DMS79 (cell line): Measurements from ENCODE around the gene USP12.
"Not testable (repeated sequence)": the region's sequence is repeated elsewhere in the genome, so short reads cannot be mapped to it uniquely, and the experiment has no call there.

Experiments
- DNase-seq: peaks from one replicate; lab custom pipeline; 2025; lab: John Stamatoyannopoulos, UW

Gene USP12

DNA sequence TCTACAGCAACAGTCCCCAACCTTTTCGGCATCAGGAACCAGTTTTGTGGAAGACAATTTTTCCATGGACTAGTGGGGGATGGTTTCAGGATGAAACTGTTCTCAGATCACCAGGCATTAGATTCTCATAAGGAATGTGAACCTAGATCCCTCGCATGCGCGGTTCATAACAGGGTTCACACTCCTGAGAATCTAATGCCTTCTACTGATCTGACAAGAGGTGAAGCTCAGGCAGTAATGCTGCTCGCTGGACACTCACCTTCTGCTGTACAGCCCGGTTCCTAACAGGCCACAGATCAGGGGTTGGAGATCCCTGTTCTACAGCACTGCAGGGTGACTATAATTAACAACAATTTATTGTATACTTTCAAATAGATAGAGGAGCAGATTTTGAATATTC is 21.9 kb downstream of the USP12 start:
- no peak for DNase-seq

DNA sequence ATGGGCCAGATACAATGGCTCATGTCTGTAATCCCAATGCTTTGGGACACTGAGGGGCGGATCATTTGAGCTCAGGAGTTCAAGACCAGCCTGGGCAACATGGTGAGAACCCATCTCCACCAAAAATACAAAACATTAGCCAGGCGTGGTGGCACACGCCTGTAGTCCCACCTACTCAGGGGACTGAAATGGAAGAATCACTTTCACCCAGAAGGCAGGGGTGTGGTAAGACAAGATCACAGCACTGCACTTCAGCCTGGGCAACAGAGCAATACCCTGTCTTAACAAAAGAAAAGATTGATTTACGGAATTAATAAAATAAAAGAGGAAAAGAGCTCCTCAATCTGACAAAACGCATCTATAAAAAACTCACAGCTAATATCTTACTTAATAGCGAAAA is 22.7 kb downstream of the USP12 start:
- no peak for DNase-seq

DNA sequence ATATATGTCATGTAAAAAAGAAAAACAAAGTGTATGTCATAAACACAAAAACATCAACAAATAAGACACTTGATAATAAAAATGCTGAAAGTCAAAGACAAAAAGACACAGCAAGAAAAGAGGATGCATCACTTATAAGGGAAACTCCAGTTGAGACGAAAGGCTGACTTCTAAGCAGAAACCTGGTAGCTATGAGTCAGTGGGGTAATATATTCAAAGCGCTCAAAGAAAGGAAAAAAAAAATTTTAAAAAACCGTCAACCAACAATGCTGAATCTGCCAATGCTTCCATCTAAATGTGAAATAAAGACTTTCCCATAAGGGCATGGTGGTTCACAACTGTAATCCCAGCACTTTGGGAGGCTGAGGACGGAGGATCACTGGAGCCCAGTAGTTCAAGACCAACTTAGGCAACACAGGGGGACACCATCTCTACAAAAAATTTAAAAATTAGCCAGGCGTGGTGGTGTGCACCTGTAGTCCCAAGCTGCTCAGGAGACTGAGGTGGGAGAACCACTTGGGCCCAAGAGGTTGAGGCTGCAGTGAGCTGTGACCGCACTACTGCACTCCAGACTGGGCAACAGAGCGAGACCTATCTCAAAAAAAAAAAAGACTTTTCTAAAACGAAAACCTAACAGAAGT is 24.0 kb downstream of the USP12 start:
- DNase-seq = no peak

DNA sequence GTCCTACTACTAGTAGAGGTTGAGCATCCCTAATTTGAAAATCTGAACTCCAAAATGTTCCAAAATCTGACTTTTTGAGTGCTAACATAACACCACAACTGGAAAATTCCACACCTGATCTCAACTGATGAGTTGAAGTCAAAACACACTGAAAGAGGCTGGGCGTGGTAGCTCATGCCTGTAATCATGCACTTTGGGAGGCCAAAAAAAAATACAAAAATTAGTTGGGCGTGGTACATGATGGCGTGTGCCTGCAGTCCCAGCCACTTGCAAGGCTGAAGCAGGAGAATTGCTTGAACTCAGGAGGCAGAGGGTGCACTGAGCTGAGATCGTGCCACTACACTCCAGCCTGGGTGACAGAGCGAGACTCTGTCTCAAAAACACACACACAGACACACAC is 29.9 kb downstream of the USP12 start:
- DNase-seq = no peak

DNA sequence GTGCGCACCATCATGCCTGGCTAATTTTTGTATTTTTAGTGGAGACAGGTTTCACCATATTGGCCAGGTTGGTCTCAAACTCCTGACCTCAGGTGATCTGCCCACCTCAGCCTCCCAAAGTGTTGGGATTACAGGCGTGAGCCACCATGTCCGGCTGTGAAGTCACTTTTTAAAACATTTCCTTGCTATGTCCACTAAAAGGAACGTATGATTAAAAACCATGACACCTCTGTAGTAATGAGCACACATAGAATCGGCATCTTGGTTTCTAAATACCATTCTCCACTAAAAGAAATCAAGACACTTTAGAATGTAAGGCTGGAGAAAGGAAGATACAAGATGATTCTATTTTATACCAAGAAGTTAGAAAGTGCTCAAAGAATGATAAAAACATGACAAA is 30.5 kb downstream of the USP12 start:
- not testable (repeated sequence) for DNase-seq

DNA sequence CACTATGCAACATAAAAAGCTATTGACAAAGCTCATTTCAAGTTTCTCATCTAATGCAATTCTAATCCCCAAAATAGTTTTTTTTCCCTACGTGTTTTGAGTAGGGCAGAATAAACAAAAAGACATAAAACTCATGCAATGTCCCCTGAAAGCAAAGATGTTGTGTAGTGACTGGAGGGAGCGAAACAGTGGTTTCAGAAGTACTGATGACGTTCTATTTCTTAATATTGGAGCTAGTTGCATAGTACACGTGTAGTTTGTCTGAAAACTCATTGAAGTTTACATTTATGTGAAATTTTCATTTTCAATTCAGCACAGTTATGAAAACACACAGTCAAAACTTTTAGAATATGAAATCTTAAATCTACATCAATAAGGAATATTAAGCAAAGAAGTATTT is 31.6 kb downstream of the USP12 start:
- DNase-seq = no peak

DNA sequence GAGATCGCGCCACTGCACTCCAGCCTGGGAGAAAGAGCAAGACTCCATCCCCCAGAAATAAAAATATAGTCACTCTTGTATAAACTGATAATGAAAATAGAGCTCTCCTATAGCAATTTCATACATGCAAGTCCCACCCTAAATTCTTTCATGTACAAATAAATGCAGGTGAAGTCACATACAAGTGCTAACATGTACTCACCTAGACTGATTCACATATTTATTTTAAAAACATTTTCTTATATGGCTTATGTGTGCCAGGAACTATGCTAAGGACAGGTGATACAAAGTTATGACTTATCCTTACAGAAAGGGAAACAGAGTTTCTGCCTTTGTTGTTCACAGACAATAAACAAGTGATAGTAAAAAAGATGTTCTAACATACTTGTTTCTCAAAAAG is 32.0 kb downstream of the USP12 start:
- no peak for DNase-seq

DNA sequence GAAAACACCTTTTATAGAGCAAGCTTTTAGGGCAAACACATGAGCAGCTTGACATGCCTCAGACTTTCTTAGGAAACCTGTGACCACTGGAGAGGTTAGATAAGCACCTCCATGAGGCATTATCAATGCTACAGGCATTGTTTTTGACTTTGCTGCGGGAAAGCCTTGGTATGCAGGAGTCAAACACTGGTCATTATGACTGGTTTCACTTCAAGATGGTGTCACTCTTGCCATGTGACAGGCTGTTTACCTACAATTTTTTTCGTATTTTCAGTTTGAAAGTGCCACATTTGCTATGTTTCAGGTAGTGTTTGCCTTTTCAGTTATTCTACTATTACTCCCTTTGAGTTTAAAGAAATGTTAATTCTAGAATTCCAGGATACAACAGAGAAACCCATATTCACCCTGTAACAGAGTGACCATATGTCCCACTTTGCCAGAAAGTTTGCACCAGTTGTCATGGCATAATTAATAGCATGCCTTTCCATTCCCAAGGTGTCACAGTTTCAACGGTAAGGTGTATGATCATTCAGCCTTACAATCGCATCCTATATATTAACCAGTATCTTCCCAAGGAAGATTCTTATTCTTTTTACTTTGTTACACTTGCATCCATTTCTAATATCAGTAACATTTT is 33.0 kb downstream of the USP12 start:
- no peak for DNase-seq

DNA sequence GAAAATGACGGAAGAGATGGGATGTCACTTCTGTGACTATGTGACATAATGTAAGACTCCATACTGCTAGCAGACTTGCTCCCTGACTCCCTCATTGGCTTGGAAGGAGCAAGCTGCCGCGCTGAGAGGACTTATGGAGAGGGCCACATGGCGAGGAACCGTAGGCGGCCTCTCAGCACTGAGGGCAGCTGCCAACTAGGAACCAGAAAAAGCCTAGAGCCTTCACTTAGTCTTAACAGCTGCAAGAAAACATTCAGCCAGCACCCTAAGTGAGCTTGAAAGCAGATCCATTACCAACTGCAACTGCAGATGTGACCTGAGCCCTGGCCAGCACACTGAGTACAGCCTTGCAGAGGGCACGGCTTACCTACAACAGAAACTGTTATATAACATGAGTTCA is 33.9 kb downstream of the USP12 start:
- DNase-seq = peak; percentile 63

DNA sequence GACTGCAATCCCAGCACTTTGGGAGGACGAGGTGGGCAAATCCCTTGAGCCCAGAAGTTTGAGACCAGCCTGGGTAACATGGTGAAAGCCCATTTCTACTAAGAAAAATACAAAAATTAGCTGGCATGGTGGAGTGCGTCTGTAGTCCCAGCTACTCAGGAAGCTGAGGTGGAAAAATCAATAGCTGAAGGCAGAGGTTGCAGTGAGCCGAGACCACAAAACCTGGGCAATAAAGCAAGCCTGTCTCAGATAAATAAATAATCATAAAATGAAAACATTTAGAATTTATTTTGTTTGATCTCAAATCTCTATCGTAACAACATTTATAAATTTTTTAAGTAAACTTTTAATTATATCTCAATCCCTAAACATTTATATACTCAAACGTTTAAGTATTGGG is 36.6 kb downstream of the USP12 start:
- peak; percentile 42 for DNase-seq

DNA sequence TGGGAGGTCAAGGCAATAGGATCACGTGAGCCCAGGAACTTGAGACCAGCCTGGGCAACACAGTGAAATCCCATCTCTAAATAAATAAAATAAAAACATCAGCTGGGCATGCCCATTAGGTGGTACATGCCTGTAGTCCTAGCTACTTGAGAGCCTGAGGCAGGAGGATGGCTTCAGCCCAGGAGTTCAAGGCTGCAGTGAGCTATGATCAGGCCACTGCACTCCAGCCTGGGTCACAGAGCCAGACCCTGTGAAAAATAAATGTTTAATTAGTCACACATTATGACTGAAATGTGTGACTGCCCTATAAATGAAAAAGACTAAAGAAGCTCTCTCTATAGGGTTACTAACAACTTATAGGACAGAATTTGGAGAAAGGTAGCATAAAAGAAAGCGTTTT is 37.7 kb downstream of the USP12 start:
- DNase-seq = no peak

DNA sequence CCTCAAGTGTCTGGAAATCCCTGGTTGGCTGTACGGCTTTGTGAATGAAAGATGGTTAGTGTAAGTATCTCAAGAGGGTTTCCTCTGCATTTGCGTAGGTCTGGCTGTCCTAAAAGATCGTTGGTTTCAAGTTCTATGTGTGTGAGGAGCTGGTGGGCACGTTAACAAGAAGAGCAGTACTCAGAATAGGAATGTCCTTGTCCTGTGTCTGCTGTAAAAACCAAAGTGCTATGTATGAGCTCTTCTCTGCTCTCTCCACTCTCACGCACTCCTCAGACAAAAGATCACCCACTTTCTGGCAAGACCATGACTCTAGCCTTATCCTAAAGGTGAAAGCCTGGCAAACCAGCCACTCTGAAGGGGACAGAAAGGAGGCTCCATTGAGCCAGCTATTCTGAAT is 39.1 kb downstream of the USP12 start:
- peak; percentile 1 for DNase-seq

DNA sequence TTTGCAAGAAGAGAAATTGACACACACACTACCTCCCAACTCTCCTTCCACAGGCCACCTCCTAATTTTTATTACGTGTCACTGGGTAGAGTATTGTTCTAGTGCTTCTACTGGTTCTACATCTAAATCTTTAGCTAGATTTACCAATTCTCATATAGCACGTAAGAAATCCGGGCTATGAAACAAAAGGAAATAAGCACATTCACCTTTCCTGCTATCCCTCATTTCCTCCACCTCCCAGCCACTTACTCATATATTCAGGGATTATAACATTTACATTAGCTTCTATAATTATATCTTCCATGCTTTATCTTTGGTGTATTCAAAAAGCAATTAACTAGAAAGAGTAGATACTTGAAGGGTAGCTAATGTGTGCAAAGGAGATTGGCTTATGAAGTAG is 39.7 kb downstream of the USP12 start:
- no peak for DNase-seq

DNA sequence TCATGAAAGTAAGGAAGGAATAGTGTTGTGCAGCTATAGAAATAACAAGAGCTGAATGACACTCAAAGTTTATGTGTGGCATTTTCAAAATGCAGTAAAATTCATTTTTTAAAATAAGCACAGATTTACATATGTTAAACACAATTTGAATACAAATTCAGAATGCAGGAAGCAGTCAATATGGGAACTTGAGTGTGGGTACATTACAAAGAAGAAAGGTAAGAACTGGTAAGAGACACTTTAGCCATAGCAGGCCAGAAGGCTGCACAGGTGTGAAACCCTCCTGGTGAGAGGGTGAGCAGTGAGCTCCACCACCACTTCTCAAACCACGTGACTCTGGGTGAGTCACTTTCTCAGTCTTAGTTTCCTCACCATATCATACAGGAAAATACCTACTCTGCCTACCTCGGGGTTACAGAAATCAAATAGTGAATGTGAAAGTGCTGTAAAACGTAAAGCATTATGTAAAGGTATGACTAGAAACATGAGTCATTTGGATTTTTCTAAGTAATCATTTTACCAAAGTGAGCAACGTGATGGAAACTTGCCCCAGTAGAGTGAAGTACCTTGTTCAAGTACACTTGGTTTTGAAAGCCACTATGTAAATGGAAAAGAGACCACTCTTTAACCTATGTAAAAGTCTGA is 40.5 kb downstream of the USP12 start:
- DNase-seq = peak; percentile 31

DNA sequence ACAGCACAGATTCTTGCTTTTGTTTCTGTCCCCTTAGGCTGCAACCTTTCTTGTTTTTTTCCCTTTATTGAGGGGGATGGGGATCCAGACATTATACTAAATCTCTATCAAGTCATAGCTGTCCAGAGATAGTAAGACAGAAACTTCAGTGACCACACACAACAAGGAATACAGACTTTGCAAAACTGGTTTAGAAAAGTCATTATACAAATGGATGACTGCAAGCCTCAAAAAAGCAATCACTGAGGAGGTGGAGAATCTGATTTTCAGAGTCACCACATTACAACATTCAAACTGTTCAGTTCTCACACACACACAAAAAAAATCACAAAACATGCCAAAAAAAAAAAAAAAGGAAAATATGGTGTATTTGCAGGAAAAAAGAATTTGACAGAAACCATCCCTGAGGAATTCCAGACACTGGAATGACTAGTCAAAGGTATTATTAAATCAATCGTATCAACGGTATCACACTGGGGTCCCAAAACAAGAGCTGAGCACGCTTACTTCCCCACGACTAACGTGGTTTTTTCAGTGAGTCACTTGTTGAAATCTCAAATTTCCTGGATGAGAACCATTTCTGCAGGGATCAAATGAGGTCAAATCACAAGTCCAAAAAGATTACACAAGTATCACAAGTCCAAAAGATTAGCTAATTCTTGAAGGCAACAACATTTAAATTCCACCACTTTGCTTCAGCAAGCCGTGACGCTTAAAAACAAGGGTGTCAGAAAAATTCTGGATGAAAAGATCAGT is 41.2 kb downstream of the USP12 start:
- no peak for DNase-seq

DNA sequence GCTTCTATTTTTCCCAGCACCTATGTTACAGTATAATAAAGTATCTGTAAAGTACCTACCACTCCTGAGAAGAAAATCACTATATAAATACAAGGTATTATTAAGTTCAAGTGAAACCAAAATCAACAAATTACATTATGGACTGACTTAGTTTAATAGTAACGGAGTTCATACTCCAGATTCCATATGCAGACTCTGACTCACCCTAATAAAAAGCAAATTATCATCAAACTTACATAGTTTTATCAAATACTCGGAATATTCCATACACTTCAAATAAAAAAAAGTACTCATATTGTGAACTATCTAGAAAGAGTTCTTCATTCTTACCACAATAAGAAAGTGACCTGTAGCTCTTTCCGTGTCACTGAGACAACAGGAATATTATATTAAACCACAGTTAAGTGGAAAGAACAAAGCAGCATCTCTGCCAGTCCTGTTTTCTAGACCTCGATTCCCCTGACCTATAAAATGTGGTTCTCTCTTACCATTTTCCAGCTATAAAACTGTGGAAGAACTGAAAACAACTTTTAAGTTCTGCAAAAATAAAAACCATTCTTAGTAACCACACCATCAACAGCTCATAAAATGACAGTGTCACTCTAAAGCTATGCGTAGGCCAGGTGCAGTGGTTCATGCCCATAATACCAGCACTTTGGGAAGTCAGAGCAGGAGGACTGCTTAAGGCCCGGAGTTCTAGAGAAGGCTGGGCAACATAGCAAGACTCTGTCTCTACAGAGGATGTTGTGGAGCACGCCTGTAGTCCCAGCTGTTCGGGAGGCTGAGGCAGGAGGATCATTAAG is 42.6 kb downstream of the USP12 start:
- DNase-seq = no peak

DNA sequence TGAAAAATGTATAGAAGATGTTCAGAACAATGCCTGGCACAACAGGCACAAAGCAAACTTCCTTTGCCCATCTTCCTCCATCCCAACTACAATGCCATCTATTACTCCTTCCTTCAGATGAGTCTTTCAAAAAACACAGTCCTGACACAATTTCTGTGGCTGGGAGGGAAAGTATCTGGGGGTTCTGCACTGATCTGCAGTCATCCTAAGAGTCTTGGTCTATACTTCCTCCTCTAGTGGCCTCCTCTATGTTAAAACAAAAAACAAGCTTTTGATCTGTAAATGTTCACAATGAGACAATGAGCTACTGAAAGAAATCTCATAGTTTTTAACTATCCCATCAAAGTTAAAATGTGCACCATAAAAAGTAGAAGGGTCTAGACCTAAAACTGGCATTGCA is 44.8 kb downstream of the USP12 start:
- DNase-seq = no peak

DNA sequence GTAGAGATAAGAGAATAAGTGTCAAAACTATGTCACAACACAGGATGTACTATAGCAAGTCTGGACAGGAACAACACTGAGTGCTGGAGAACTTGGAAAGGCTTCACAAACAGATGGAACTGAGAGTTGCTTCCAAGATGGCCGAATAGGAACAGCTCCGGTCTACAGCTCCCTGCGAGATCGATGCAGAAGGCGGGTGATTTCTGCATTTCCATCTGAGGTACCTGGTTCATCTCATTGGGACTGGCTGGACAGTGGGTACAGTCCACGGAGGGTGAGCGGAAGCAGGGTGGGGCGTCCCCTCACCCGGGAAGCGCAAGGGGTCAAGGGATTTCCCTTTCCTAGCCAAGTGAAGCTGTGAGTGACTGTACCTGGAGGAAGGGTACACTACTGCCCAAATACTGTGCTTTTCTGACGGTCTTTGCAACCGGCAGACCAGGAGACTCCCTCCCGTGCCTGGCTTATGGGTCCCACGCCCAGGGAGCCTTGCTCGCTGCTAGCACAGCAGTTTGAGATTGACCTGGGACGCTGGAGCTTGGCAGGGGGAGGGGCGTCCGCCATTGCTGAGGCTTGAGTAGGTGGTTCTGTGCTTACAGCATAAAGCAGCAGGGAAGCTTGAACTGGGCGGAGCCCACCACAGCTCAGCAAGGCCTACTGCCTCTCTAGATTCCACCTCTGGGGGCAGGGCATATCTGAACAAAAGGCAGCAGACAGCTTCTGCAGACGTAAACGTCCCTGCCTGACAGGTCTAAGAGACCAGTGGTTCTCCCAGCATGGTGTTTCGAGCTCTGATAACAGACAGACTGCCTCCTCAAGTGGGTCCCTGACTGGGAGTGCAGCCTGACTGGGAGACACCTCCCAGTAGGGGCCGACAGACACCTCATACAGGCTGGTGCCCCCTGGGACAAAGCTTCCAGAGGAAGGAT is 46.0 kb downstream of the USP12 start:
- no peak for DNase-seq

DNA sequence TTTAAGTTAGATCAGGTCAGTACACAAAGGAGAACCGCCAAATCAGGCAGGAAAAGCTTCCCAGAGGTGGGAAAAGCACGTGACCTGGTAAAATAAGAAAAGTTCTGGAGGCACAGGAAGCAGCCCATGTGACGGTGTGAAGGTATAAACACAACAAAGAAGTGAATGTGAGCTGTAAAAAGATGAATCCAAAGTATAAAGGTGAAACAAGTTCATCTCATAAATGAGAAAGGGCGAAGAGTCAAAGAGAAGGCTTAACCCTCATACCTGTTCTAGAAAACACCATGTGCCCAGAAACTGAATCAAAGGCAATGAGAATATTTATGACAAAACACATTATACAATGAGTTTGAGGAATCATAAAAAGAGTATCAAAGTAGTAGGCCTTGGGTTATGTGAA is 47.0 kb downstream of the USP12 start:
- no peak for DNase-seq

DNA sequence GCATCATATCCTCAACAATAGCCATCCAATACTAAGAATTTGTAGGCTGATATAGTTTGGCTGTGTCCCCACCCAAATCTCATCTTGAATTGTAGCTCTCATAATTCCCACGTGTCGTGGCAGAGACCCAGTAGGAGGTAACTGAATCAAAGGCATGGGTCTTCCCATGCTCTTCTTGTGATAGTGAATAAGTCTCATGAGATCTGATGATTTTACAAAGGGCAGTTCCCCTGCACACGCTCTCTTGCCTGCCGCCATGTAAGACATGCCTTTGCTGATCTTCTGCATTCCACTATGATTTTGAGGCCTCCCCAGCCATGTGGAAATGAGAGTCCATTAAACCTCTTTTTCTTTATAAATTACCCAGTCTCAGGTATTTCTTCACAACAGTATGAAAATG is 48.2 kb downstream of the USP12 start:
- DNase-seq = not testable (repeated sequence)

DNA sequence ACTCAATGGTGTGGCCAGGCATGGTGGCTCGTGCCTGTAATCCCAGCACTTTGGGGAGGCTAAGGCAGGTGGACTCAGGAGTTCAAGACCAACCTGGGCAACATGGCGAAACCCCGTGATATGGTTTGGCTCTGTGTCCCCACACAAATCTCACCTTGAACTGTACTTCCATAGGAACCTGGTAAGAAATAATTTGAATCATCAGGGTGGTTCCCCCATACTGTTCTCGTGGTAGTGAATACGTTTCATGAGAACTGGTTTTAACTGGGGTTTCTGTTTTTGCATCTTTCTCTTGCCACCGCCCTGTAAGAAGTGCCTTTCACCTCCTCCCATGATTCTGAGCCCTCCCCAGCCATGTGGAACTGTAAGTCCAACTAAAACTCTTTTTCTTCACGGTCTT is 49.6 kb downstream of the USP12 start:
- no peak for DNase-seq
